Fibroblast of lung (primary cell): ENCODE data around the gene INPP5A.

ENCODE experiments used
- CTCF ChIP-seq, 2 donors: IDR thresholded peaks in 1 of 2; conservative IDR thresholded peaks in 1 of 2; 1 replicate in 1 of 2; 2 replicates in 1 of 2; pipeline ENCODE4 v1.5.1; 2011 to 2012; ENCODE audit warnings: low read length in 2 of 2, control low read depth in 1 of 2, inconsistent platforms in 1 of 2, low read depth in 1 of 2, mild to moderate bottlenecking in 1 of 2
- EZH2 ChIP-seq: IDR thresholded peaks from 2 replicates; pipeline ENCODE4 v1.5.1; 2012; ENCODE audit warnings: low read length, control low read depth, mild to moderate bottlenecking; ENCODE audit errors: missing control alignments

GRCh38 chr10:132542086-132542775, 4.6 kb downstream of the INPP5A start:
- no peak for TF ChIP-seq CTCF (conservative IDR thresholded peaks at IDR 0.05 in 1 of 2, IDR thresholded peaks at IDR 0.05 in 1 of 2; ENCODE audit: low read depth in 1 of 2, low read length in 2 of 2)
- TF ChIP-seq EZH2: no peak
